HL-60 (cell line): ENCODE results near the gene PDE6C.

Experiments
- POLR2AphosphoS5 ChIP-seq: IDR thresholded peaks from 2 replicates; pipeline ENCODE4 v1.6.1; 2012; ENCODE audit warnings: low read depth
- TF ChIP-seq, protein P1 (sequence below): IDR thresholded peaks from one replicate; pipeline ENCODE4 v1.5.1; 2011; ENCODE audit warnings: low read length, control low read depth, inconsistent platforms; ENCODE audit not compliant: insufficient read depth

DNA sequence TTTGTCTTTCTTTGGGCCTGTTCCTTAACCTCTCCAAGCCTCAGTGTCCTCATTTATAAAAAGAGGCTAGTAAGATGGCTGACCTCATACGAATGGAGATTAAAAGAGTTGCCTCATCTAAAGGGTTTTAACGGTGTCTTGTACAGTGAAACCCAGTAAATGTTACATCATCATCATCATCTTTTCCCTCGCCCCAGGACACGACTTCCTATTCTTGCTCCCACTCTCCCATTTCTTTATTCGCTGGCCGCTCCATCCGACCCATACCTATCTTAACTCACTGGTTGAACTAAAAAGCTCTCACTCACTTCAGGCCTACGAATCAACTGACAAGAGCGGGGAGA lies 89.5 kb downstream of the PDE6C start:
- TF ChIP-seq, protein P1, sequence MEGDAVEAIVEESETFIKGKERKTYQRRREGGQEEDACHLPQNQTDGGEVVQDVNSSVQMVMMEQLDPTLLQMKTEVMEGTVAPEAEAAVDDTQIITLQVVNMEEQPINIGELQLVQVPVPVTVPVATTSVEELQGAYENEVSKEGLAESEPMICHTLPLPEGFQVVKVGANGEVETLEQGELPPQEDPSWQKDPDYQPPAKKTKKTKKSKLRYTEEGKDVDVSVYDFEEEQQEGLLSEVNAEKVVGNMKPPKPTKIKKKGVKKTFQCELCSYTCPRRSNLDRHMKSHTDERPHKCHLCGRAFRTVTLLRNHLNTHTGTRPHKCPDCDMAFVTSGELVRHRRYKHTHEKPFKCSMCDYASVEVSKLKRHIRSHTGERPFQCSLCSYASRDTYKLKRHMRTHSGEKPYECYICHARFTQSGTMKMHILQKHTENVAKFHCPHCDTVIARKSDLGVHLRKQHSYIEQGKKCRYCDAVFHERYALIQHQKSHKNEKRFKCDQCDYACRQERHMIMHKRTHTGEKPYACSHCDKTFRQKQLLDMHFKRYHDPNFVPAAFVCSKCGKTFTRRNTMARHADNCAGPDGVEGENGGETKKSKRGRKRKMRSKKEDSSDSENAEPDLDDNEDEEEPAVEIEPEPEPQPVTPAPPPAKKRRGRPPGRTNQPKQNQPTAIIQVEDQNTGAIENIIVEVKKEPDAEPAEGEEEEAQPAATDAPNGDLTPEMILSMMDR = no peak
- TF ChIP-seq POLR2AphosphoS5 = no peak
